H1 (cell line): ENCODE results near the gene NCAPG2. TPM values are rescaled to one million over a fixed set of nuclear protein-coding genes. Genes with fewer than 3 reads are reported as not detected.

Experiments used
- CTCF ChIA-PET: fragments of 300-600 bp; sonication (Branson Sonifier 250); formaldehyde crosslinking; loops from one replicate; lab custom pipeline; 2021; ENCODE audit not compliant: partially characterized antibody; lab: Charles Lee
- POLR2A ChIA-PET: fragments of 300-600 bp; sonication (Branson Sonifier 250); formaldehyde crosslinking; loops from one replicate; lab custom pipeline; 2021; ENCODE audit warnings: inconsistent platforms; ENCODE audit not compliant: partially characterized antibody; lab: Charles Lee
- DNase-seq, 2 experiments: peaks; one replicate each; pipeline versions ENCODE4 v3.0.0 to v3.0.0-alpha.2; 2010 to 2022; ENCODE audit warnings: low spot score in 2 of 2, low read depth in 1 of 2, mixed read lengths in 1 of 2
- FAIRE-seq: peaks from 2 replicates; lab custom pipeline; 2011; peaks lifted over from hg19 to GRCh38; lab: Jason Lieb, UNC
- H2AFZ ChIP-seq: 2 replicates; pipeline ENCODE4 v1.8.1; 2012; ENCODE audit warnings: low read length, inconsistent platforms
- H2AK5ac ChIP-seq: 2 replicates; pipeline ENCODE4 v1.6.1; 2013; ENCODE audit warnings: low read depth, low read length
- H2BK120ac ChIP-seq: replicated peaks from 2 replicates; pipeline ENCODE3; 2013; ENCODE audit warnings: low read depth, low read length, inconsistent platforms
- H2BK12ac ChIP-seq: 2 replicates; pipeline ENCODE4 v1.6.1; 2013; ENCODE audit warnings: low read depth, low read length
- H2BK15ac ChIP-seq: 2 replicates; pipeline ENCODE4 v1.6.1; 2013; ENCODE audit warnings: low read length
- H2BK20ac ChIP-seq: 2 replicates; pipeline ENCODE4 v1.6.1; 2013; ENCODE audit warnings: low read length
- H2BK5ac ChIP-seq: 2 replicates; pipeline ENCODE4 v1.6.1; 2013; ENCODE audit warnings: low read depth, low read length
- H3K14ac ChIP-seq: 2 replicates; pipeline ENCODE4 v1.6.1; 2013; ENCODE audit warnings: inconsistent platforms; ENCODE audit not compliant: insufficient read length
- H3K18ac ChIP-seq: 2 replicates; pipeline ENCODE4 v1.6.1; 2013; ENCODE audit warnings: low read length; ENCODE audit errors: extremely low read depth
- H3K23ac ChIP-seq: 2 replicates; pipeline ENCODE4 v1.6.1; 2013; ENCODE audit warnings: inconsistent platforms; ENCODE audit not compliant: insufficient read length
- H3K23me2 ChIP-seq: 2 replicates; pipeline ENCODE4 v1.6.1; 2013; ENCODE audit warnings: low read depth, low read length
- H3K27ac ChIP-seq: 2 replicates; pipeline ENCODE4 v1.6.1; 2011; ENCODE audit warnings: low read depth, low read length, inconsistent platforms
- H3K27me3 ChIP-seq, 4 experiments: replicated peaks in 1 of 4; 1 replicate in 1 of 4; 2 replicates in 3 of 4; pipeline versions ENCODE4 v1.6.1 to v1.8.1; 2011 to 2013; ENCODE audit warnings: low read length in 3 of 4, mild to moderate bottlenecking in 3 of 4, inconsistent platforms in 2 of 4, mixed read lengths in 2 of 4, moderate library complexity in 1 of 4; ENCODE audit not compliant: control insufficient read depth in 3 of 4, insufficient read depth in 3 of 4; ENCODE audit errors: extremely low read depth in 1 of 4
- H3K36me3 ChIP-seq, 4 experiments: 2 replicates each; pipeline versions ENCODE4 v1.6.1 to v1.8.1; 2011 to 2013; ENCODE audit warnings: mild to moderate bottlenecking in 4 of 4, low read length in 3 of 4, moderate library complexity in 2 of 4, control low read depth in 1 of 4, inconsistent platforms in 1 of 4; ENCODE audit not compliant: insufficient read depth in 4 of 4, control insufficient read depth in 2 of 4
- H3K4ac ChIP-seq: replicated peaks from 2 replicates; pipeline ENCODE3; 2013; ENCODE audit warnings: low read length, low read depth, mixed read lengths, inconsistent platforms; ENCODE audit not compliant: insufficient read length
- H3K4me1 ChIP-seq, 4 experiments: replicated peaks in 1 of 4; 1 replicate in 1 of 4; 2 replicates in 3 of 4; pipeline versions ENCODE4 v1.6.1 to v1.8.1; 2011 to 2013; ENCODE audit warnings: low read length in 3 of 4, inconsistent platforms in 2 of 4, mixed read lengths in 1 of 4; ENCODE audit not compliant: insufficient read depth in 4 of 4, control insufficient read depth in 3 of 4
- H3K4me2 ChIP-seq, 2 experiments: 2 replicates each; pipeline versions ENCODE4 v1.6.1 to v1.8.1; 2011 to 2013; ENCODE audit warnings: low read depth in 2 of 2, low read length in 2 of 2, control low read depth in 1 of 2, inconsistent platforms in 1 of 2, mild to moderate bottlenecking in 1 of 2; ENCODE audit not compliant: insufficient read depth in 1 of 2
- H3K4me3 ChIP-seq, 4 experiments: fragments of 200-600, 300-600 bp in 1 of 4; sonication (generic), shearing (Covaris generic), sonication (Bioruptor Twin) in 1 of 4; 2 replicates each; pipeline versions ENCODE4 v1.5.1 to v1.8.1; 2011 to 2016; ENCODE audit warnings: low read length in 4 of 4, low read depth in 3 of 4, control low read depth in 2 of 4, inconsistent platforms in 2 of 4, mild to moderate bottlenecking in 2 of 4, mixed read lengths in 1 of 4, moderate library complexity in 1 of 4; ENCODE audit not compliant: insufficient read depth in 2 of 4; ENCODE audit errors: extremely low read depth in 1 of 4
- H3K56ac ChIP-seq: replicated peaks from 2 replicates; pipeline ENCODE3; 2013; ENCODE audit warnings: low read depth, mild to moderate bottlenecking, mixed read lengths, low read length, inconsistent platforms; ENCODE audit not compliant: insufficient read length
- H3K79me1 ChIP-seq: 2 replicates; pipeline ENCODE4 v1.6.1; 2013; ENCODE audit warnings: low read depth, low read length, control low read depth
- H3K79me2 ChIP-seq, 2 experiments: 2 replicates each; pipeline versions ENCODE4 v1.6.1 to v1.8.1; 2012 to 2013; ENCODE audit warnings: low read length in 2 of 2, mild to moderate bottlenecking in 2 of 2, inconsistent platforms in 1 of 2; ENCODE audit not compliant: insufficient read depth in 2 of 2, control insufficient read depth in 1 of 2
- H3K9ac ChIP-seq, 4 experiments: replicated peaks in 1 of 4; 1 replicate in 1 of 4; 2 replicates in 3 of 4; pipeline versions ENCODE4 v1.6.1 to v1.8.1; 2011 to 2013; ENCODE audit warnings: low read depth in 3 of 4, low read length in 3 of 4, control low read depth in 2 of 4, mild to moderate bottlenecking in 2 of 4, moderate library complexity in 2 of 4, inconsistent platforms in 1 of 4; ENCODE audit errors: extremely low read depth in 1 of 4
- H3K9me3 ChIP-seq, 2 experiments: 2 replicates each; pipeline versions ENCODE4 v1.6.1 to v1.8.1; 2012 to 2013; ENCODE audit warnings: mild to moderate bottlenecking in 2 of 2, moderate library complexity in 2 of 2, control low read depth in 1 of 2, inconsistent platforms in 1 of 2, low read depth in 1 of 2, low read length in 1 of 2, mixed read lengths in 1 of 2; ENCODE audit not compliant: insufficient read depth in 2 of 2
- H4K20me1 ChIP-seq, 2 experiments: replicated peaks in 1 of 2; 2 replicates each; pipeline versions ENCODE3 to v1.8.1; 2011 to 2013; ENCODE audit warnings: inconsistent platforms in 2 of 2, low read length in 2 of 2, mild to moderate bottlenecking in 1 of 2; ENCODE audit not compliant: insufficient read depth in 2 of 2, control insufficient read depth in 1 of 2
- H4K5ac ChIP-seq: 2 replicates; pipeline ENCODE4 v1.6.1; 2013; ENCODE audit warnings: low read length, low read depth, mixed read lengths, inconsistent platforms; ENCODE audit not compliant: insufficient read length
- H4K8ac ChIP-seq: 2 replicates; pipeline ENCODE4 v1.8.0; 2013; ENCODE audit warnings: mild to moderate bottlenecking, moderate library complexity, low read length, inconsistent platforms; ENCODE audit not compliant: insufficient read depth; ENCODE audit errors: extremely low read depth
- H4K91ac ChIP-seq: replicated peaks from 2 replicates; pipeline ENCODE3; 2013; ENCODE audit warnings: low read length, mixed read lengths, inconsistent platforms; ENCODE audit not compliant: insufficient read length
- ASH2L ChIP-seq: fragments of 200-600, 300-600 bp; sonication (generic); IDR thresholded peaks from one replicate; pipeline ENCODE4 v1.7.1; 2017; ENCODE audit warnings: low read length
- EGR1 ChIP-seq: IDR thresholded peaks from 2 replicates; pipeline ENCODE4 v1.6.1; 2011; ENCODE audit warnings: low read depth, low read length, borderline replicate concordance
- EP300 ChIP-seq, 2 experiments: IDR thresholded peaks; 1 replicate in 1 of 2; 2 replicates in 1 of 2; pipeline ENCODE4 v1.6.1; 2011 to 2012; ENCODE audit warnings: low read depth in 2 of 2, low read length in 2 of 2, mild to moderate bottlenecking in 2 of 2, borderline replicate concordance in 1 of 2, inconsistent platforms in 1 of 2, moderate library complexity in 1 of 2
- EZH2 ChIP-seq: fragments of 200-600 bp; sonication (generic); IDR thresholded peaks from 2 replicates; pipeline ENCODE4 v1.7.1; 2012; ENCODE audit warnings: low read depth, mild to moderate bottlenecking, moderate library complexity, low read length, inconsistent platforms; ENCODE audit not compliant: severe bottlenecking
- MAFK ChIP-seq: IDR thresholded peaks from 2 replicates; pipeline ENCODE4 v1.6.1; 2012; ENCODE audit warnings: low read depth, mild to moderate bottlenecking, improper control_type of control experiment, low read length
- RFX5 ChIP-seq: IDR thresholded peaks from 2 replicates; pipeline ENCODE4 v1.6.1; 2011; ENCODE audit warnings: low read depth, low read length, improper control_type of control experiment, borderline replicate concordance
- SUZ12 ChIP-seq: fragments of 200-600 bp; sonication (generic); IDR thresholded peaks from 2 replicates; pipeline ENCODE4 v1.6.1; 2012; ENCODE audit warnings: mild to moderate bottlenecking, inconsistent platforms, low read length, moderate library complexity, mixed read lengths
- ZNF274 ChIP-seq: IDR thresholded peaks from 2 replicates; pipeline ENCODE4 v1.7.0; 2012; ENCODE audit warnings: low read length, borderline replicate concordance; ENCODE audit errors: extremely low read depth
- WGBS, 2 experiments: shearing (Covaris generic) in 1 of 2; methylation state at CpG; one replicate each; pipeline versions ENCODE4 v1.1.6 to v1.1.7; 2013 to 2015; ENCODE audit warnings: low lambda C conversion rate in 2 of 2, mixed read lengths in 2 of 2, inconsistent platforms in 1 of 2, low coverage in 1 of 2, missing lambda C conversion rate in 1 of 2; ENCODE audit not compliant: insufficient replicate concordance in 2 of 2, insufficient coverage in 1 of 2, insufficient read length in 1 of 2; ENCODE audit errors: extremely low coverage in 1 of 2, missing lambda C conversion rate in 1 of 2; 5-methylcytosine and 5-hydroxymethylcytosine counted together
- polyA plus RNA-seq, 7 experiments: library from polyadenylated mRNA; depleted of rRNA in 3 of 7; stranded (reverse) in 5 of 7; unstranded in 2 of 7; fragments of >200 nt in 5 of 7; fragments of 200-250 nt in 2 of 7; gene quantifications; 1 replicate in 5 of 7; 2 replicates in 1 of 7; 4 replicates in 1 of 7; pipeline versions ENCODE4 v1.2.1 to v1.2.3, GENCODE V29; 2011 to 2013; ENCODE audit warnings: missing spikeins in 2 of 7, mixed read lengths in 2 of 7
- total RNA-seq: library from RNA; stranded (reverse); fragmentation: NEBNext Ultra II Directional; extraction: Animal tissue kit (Norgen Biotek cat#: 25700); gene quantifications from 2 replicates; pipeline ENCODE4 v1.2.1, GENCODE V29; 2021

NCAPG2 gene
- total and polyA plus RNA-seq, 2 of the 8 experiments (the other 6 are each of a cell fraction or from before 2014, with no cell fraction given): 49.9 to 119 TPM

DNA sequence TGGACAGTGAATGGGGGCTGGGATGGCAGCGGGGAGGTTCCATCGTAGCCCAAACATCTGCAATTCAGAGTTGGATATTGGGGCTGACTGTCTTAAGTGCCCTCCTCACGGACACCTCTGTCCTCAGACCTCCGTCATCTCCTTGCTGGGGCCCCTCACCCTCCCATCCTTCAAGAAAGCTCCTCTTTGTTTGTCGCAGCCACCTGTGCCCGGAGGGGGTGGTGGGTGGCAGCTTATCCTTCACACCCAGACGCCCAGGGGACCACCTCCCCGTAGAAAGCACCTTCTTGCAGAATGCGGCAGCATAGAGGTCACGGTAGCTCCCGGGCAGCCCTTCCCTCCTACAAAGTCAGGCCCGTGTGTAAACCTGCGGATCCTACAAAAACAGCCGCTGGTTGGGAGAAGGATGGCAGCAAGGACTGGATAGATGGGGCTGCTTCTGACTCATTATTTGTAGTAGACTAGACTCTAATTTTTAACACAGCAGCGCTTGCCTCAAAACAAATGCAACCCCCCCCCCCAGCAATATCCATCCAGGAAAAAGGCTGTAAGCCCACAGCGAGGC lies 115.6 kb downstream of the NCAPG2 start:
- Histone ChIP-seq H4K5ac (no peak overlapping the region), H2BK120ac (no peak overlapping the region), H3K23ac (no peak overlapping the region), H3K4ac (no peak overlapping the region), H2AK5ac (no peak overlapping the region), H4K91ac (no peak overlapping the region), H3K56ac (no peak overlapping the region), H3K27ac (no peak overlapping the region), H3K14ac (no peak overlapping the region), H3K9ac (no peak overlapping the region), H3K23me2 (peaks cover 9% of the 10 kb centered on the region; the same call in 1 of the 2 replicates), H3K36me3 (no peaks in the 10 kb centered on the region), H3K79me2 (no peaks in the 10 kb centered on the region), H3K9me3 (peaks cover 2% of the 10 kb centered on the region in 2 experiments; a peak in 1 of 4 replicates), H3K27me3 (peaks cover 34 to 69% (median 63%) of the 10 kb centered on the region in 4 experiments), H3K4me3 (peak overlapping the region in 1 of 4 experiments; percentile 66; a peak in 1 of 8 replicates), H3K79me1 (no peaks in the 10 kb centered on the region), H2BK12ac (no peak overlapping the region), H3K4me2 (peak overlapping the region; percentile 35 to 85; a peak in 3 of 4 replicates), H3K4me1 (peaks cover 0 to 8% (median 5%) of the 10 kb centered on the region in 4 experiments; a peak in 5 of 7 replicates), H2AFZ (no peak overlapping the region), H2BK5ac (no peak overlapping the region), H3K18ac (no peak overlapping the region), H2BK20ac (no peak overlapping the region), H4K20me1 (peaks cover 5 to 6% of the 10 kb centered on the region in 2 experiments), H4K8ac (no peak overlapping the region), H2BK15ac (no peak overlapping the region; the same call in 1 of the 2 replicates)
- TF ChIP-seq SUZ12 (0 out of 2 replicates have a peak, but pooled peaks have one; percentile 16), RFX5 (no peak), ASH2L (no peak), EGR1 (no peak), EZH2 (peak; percentile 13), MAFK (no peak), ZNF274 (no peak), EP300 (IDR thresholded peaks at IDR 0.05; ENCODE audit: borderline replicate concordance in 1 of 2, low read depth in 2 of 2, low read length in 2 of 2) (no peak)
- ChIA-PET CTCF (interaction anchor here (0.6 to 1.0 kb wide), 2 partner anchors 17 to 189 kb away, joined by 3 read pairs; no protein-coding TSS in a partner anchor), POLR2A (interaction anchor here (0.7 to 0.9 kb wide), 2 partner anchors 23 to 34 kb away, joined by 3 read pairs; no protein-coding TSS in a partner anchor)
- DNase-seq: no peak
- WGBS, 2 experiments: 76% methylated on average over 16 of the region's 16 CpGs; no CpG with 5 or more reads in 1 of the 2 experiments
- FAIRE-seq: no peak
